Duodenal mucosa (tissue), 2 donors: Measurements from ENCODE around the gene NECAB3.

Experiments
- H3K27ac ChIP-seq: one replicate; pipeline ENCODE4 v1.7.0; 2013; ENCODE audit warnings: low read depth, low read length
- H3K27me3 ChIP-seq, 2 donors: one replicate each; pipeline ENCODE4 v1.7.0; 2013; ENCODE audit warnings: low read length in 2 of 2, control low read depth in 1 of 2; ENCODE audit not compliant: insufficient read depth in 2 of 2, control insufficient read depth in 1 of 2
- H3K36me3 ChIP-seq, 2 donors: one replicate each; pipeline ENCODE4 v1.7.0; 2013; ENCODE audit warnings: low read length in 2 of 2, control low read depth in 1 of 2; ENCODE audit not compliant: insufficient read depth in 2 of 2, control insufficient read depth in 1 of 2
- H3K4me1 ChIP-seq, 2 donors: one replicate each; pipeline ENCODE4 v1.7.0; 2013; ENCODE audit warnings: low read length in 2 of 2, control low read depth in 1 of 2; ENCODE audit not compliant: insufficient read depth in 2 of 2, control insufficient read depth in 1 of 2
- H3K4me3 ChIP-seq, 2 donors: one replicate each; pipeline ENCODE4 v1.7.0; 2013; ENCODE audit warnings: low read length in 2 of 2, low read depth in 1 of 2
- H3K9ac ChIP-seq, 2 donors: one replicate each; pipeline ENCODE4 v1.7.0; 2013; ENCODE audit warnings: low read length in 2 of 2, low read depth in 1 of 2
- H3K9me3 ChIP-seq, 2 donors: one replicate each; pipeline ENCODE4 v1.7.0; 2013; ENCODE audit warnings: low read length in 2 of 2, control low read depth in 1 of 2; ENCODE audit not compliant: control insufficient read depth in 1 of 2

The NECAB3 gene

DNA sequence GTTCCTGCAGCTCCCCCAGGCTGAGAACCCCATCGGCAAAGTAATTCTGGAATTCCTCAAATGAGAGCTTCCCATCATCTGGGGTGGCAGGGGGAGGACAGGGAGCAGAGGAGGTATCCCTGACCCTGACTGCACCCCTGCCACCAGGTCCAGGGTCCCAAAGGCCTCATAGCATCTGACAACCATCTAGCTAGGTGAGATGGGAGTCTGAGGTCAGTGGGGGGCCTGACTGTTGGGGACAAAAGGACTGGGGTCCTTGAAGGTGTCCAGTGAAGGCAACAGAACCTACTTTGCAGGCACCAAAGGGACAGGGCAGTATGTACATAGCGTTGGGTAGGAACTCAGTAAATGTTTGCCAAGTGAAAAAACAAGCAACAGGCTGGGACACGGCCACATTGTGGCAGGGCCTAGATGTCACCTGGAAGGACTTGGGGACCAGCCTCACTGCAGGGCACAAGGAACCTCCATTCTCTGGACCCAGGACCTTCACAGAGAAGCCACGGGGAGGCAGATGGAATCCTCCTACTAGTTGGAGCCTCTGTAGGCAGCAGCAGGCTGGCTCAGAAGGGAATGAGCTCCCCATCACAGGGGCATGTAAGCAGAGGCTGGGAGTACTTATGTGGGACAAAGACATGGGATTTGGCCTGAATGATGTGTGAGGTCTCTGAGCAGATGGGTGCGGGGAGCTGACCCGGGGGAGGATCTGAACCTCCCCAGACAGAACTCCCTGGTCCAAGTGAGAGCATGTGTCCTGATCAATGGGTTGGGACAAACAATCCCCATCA lies 3.3 kb downstream of the NECAB3 start:
- no peak overlapping the region for H3K9ac ChIP-seq
- no peak overlapping the region for H3K27ac ChIP-seq
- no peak overlapping the region for H3K4me3 ChIP-seq
- peaks cover 34 to 57% of the 10 kb centered on the region in 2 donors for H3K4me1 ChIP-seq
- peaks cover 9 to 31% of the 10 kb centered on the region in 2 donors for H3K36me3 ChIP-seq
- H3K27me3 ChIP-seq, result no peaks in the 10 kb centered on the region
- H3K9me3 ChIP-seq, result no peaks in the 10 kb centered on the region

DNA sequence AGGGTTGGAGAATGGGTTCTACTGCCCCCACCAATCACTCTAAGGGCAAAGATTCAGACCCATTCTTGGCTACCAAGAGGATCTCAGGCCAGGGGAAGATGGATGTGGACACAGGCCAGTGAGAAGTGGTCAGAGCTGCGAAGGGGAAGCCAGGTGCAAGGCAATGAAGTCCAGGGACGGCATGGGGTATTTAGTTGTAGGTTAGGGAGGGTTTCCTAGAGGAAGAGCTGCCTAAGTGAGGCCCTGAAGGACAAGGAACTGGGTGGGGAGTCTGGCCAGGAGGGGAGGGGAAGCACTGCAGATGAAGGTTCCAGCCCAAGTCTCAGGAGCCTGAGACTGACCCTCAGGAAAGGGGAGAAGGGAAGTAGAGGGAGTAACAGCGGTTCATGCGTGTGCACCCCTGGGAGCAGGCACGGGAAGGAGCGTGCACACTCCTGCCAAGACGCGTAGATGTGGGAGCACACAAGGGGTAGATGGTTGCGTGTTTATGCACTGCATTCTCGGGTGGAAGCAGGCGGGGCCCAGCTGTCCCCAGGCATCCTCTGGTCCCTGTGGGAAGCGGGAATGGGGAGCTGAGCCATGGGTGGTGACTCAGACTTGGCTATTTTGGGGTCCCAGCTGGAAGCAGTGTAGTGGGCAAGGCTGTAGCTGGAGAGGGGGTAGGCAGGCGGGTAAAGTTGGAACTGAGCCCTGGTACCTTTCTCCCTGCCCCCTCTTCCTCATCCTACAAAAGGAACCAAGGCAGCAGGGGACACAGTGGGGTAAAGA lies 4.2 kb downstream of the NECAB3 start:
- H3K4me3 ChIP-seq, result no peak overlapping the region
- H3K36me3 ChIP-seq, result peaks cover 9 to 31% of the 10 kb centered on the region in 2 donors
- H3K4me1 ChIP-seq, result peaks cover 26 to 52% of the 10 kb centered on the region in 2 donors
- no peak overlapping the region for H3K27ac ChIP-seq
- no peaks in the 10 kb centered on the region for H3K27me3 ChIP-seq
- H3K9me3 ChIP-seq, result no peaks in the 10 kb centered on the region
- no peak overlapping the region for H3K9ac ChIP-seq

DNA sequence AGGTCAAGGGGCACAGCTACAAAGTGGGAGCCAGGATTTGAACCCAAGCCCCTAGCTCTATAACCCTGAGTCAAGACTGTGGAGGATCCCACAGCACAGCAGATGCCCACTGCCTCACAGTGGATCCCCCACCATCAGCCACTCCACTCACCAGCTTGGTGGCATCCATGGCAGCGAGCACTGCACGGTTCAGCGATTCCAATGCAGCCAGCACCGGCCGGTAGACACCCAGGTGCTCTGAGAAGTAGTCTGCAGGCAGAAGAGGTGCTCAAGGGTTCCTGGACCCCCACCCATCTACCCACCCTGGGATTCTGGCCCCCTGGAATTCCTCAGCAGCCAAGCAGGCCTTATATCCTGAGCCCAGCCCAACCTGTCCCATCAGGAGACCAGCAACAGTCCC lies 5.0 kb downstream of the NECAB3 start:
- H3K27me3 ChIP-seq, result no peaks in the 10 kb centered on the region
- no peak overlapping the region for H3K9ac ChIP-seq
- H3K36me3 ChIP-seq, result peaks cover 9 to 31% of the 10 kb centered on the region in 2 donors
- no peak overlapping the region for H3K4me3 ChIP-seq
- no peak overlapping the region for H3K27ac ChIP-seq
- H3K4me1 ChIP-seq, result peaks cover 27 to 53% of the 10 kb centered on the region in 2 donors
- no peaks in the 10 kb centered on the region for H3K9me3 ChIP-seq

DNA sequence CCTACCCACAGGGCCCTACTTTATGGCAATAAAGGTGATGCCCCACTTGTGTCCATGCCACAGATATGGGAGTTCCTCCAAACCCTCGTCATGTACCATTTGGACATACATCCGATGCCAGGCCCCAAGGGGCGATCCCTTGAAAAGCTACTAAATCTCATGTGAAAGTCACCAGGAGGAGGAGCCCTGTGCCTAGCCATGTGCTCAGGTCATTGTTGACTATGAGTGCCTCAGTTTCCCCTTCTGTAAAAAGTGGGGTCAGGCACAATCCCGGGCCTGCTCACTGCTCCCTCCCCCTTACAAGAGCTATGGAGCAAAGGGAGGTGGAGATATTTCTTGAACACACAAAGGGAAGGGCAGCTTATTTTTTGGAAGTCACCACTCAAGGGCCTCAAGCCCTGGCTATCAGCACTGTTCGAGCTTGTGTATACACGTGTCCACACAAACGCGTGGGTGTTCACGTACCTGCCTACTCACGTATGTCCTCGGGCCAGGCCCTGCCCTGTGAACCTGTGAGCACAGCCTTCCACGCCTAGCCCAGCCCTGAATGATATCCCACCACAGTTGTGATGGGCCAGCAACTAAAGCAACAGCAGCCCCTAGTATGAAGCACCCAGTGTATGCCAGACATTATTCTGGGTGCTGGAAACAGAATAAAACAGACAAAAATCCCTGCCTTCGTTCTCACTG lies 5.6 kb downstream of the NECAB3 start:
- no peaks in the 10 kb centered on the region for H3K27me3 ChIP-seq
- no peak overlapping the region for H3K27ac ChIP-seq
- peaks cover 29 to 54% of the 10 kb centered on the region in 2 donors for H3K4me1 ChIP-seq
- H3K9me3 ChIP-seq, result no peaks in the 10 kb centered on the region
- H3K4me3 ChIP-seq, result no peak overlapping the region
- peaks cover 9 to 31% of the 10 kb centered on the region in 2 donors for H3K36me3 ChIP-seq
- H3K9ac ChIP-seq, result peak overlapping the region; percentile 26 to 60

DNA sequence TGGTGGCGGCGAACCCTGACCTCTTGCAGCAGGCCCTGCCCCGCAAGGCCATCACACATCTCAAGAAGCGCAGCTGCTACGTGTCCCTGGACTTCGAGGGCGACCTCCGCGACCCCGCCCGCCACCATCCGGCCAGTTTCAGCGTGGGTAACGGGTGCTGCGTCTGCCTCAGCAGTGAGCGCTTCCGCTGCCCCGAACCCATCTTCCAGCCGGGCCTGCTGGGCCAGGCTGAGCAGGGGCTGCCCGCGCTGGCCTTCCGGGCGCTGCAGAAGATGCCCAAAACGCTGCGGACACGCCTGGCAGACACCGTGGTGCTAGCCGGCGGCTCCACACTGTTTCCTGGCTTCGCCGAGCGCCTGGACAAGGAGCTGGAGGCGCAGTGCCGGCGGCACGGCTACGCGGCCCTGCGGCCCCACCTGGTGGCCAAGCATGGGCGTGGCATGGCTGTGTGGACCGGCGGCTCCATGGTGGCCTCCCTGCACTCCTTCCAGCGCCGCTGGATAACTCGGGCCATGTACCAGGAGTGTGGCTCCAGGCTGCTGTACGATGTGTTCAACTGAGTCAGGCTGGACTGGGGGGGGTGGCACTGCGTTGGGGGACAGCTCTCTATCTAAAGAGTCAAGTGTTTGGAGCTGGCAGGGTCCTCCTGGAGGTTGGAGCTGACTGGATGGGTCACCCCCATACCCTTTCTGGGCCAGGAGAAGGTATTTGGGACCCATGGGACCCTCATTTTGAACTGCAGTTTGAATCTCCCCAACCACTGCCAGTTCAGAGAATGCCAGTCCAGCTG lies 6.4 kb downstream of the NECAB3 start:
- H3K4me3 ChIP-seq, result peak overlapping the region; percentile 58 to 78
- H3K4me1 ChIP-seq, result peaks cover 25 to 52% of the 10 kb centered on the region in 2 donors
- no peaks in the 10 kb centered on the region for H3K9me3 ChIP-seq
- H3K36me3 ChIP-seq, result peaks cover 9 to 31% of the 10 kb centered on the region in 2 donors
- peak overlapping the region; percentile 26 to 60 for H3K9ac ChIP-seq
- no peaks in the 10 kb centered on the region for H3K27me3 ChIP-seq
- H3K27ac ChIP-seq, result peak overlapping the region; percentile 41

DNA sequence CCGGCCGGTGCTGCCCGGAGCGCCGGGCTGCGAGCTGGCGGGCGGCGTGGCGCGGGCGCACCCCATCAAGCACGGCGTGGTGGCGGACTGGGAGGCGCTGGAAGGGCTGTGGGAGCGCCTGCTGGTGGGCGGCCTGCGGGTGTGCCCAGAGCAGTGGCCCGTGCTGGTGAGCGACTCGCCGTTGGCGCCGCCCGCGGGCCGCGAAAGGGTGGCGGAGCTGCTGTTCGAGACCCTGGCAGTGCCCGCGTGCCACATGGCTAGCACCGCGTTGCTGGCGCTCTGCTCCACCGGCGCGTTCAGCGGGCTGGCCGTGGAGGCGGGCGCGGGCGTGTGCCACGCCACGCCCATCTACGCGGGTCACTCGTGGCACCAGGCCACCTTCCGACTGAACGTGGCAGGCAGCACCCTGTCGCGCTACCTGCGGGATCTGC lies 7.0 kb downstream of the NECAB3 start:
- H3K9me3 ChIP-seq, result no peaks in the 10 kb centered on the region
- H3K36me3 ChIP-seq, result peaks cover 9 to 31% of the 10 kb centered on the region in 2 donors
- peak overlapping the region; percentile 83 for H3K27ac ChIP-seq
- peaks cover 26 to 52% of the 10 kb centered on the region in 2 donors for H3K4me1 ChIP-seq
- H3K27me3 ChIP-seq, result no peaks in the 10 kb centered on the region
- peak overlapping the region; percentile 58 to 78 for H3K4me3 ChIP-seq
- peak overlapping the region; percentile 24 to 60 for H3K9ac ChIP-seq

DNA sequence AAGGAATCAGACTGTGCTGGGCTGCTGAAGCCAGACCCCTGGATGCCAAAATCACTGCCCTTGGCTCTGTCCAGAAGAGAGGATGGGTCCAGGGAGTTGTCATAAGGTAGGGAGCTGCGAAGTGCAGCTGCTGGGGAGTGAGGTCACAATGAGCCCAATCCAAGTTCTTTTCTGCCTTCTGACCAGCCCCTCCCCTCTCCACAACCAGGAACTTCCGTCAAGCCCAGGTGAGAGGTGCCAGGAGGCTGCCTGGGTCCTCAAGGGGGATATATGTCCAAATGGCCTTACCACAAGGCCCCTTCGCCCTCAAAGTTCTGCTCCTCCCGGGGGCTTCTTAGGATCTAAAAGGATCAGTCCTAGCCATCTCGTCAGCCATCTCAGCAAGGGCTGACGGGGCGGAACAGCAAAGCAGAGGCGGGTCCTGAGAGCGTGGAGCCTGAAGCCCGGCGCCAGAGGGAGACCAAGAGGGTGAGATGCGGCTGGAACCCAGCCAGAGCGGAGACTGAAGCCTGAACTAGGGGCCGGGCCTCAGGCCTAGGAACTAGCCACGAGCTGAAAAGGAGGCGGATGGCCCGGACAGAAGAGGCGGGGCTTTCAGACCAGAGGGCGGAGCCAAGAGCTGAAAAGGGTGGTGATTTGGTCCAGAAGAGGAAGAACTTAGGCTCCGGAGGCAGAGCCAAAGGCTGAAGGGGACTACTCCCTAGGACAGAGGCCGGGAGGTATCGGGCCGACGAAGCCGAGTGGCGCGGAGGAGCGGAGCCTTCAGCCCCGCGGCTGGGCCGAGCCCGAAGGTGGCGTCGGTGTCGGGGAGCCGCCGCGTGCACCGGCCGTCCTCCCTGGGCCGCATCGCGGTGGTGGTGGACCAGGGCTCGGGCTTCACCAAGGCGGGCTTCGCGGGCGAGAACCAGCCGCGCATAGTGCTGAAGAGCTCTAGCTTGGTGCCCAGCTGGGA lies 7.7 kb downstream of the NECAB3 start, which contains the start of gene ACTL10:
ACTL10 (plus strand) TSS at position 651 of the 952 bp plus-strand sequence. CDS start 555 bp downstream, outside the sequence.
- Histone ChIP-seq H3K36me3 (peaks cover 9 to 26% of the 10 kb centered on the region in 2 donors), H3K9me3 (no peaks in the 10 kb centered on the region), H3K4me3 (peak within 1 kb of the TSS; percentile 58 to 78), H3K27me3 (no peaks in the 10 kb centered on the region), H3K27ac (peak within 1 kb of the TSS; percentile 83), H3K4me1 (peaks cover 26 to 50% of the 10 kb centered on the region in 2 donors), H3K9ac (peak within 1 kb of the TSS; percentile 41 to 60)

DNA sequence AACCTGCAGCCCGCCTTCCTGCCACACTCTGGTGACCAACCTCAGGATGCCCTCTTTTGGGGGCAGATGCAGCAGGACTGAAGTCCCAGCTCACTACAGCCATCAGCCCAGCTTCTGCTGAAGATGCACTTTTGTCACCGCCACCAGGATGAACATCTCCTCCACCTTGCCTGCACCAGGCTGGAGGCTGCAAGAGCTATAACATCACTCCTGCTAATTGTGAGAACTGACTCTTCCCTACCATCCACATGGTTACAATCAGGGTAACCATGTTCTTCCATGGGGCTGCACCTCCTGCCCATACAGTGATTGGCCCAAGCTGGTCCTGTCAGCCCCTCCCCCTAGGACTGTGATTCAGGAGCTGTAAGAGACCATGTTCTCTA lies 9.5 kb downstream of the NECAB3 start:
- Histone ChIP-seq H3K9ac (no peak overlapping the region), H3K27ac (no peak overlapping the region), H3K4me3 (no peak overlapping the region), H3K4me1 (peaks cover 26 to 48% of the 10 kb centered on the region in 2 donors), H3K27me3 (no peaks in the 10 kb centered on the region), H3K9me3 (no peaks in the 10 kb centered on the region), H3K36me3 (peaks cover 9 to 15% of the 10 kb centered on the region in 2 donors)
